ENCODE results near the gene CHML. TPM values are rescaled to one million over a fixed set of nuclear protein-coding genes. Genes with fewer than 3 reads are reported as not detected.
A peak's percentile ranks its signal among the peaks of the same experiment; 100 is the strongest.

Gene CHML
- total and polyA plus RNA-seq, 12 donors, result 0.30 to 10.0 (median 3.0) TPM

GRCh38 chr1:241646201-241646600, 6.0 kb upstream of the CHML start:
- intact Hi-C loops (cut with DNase I), result no loop called here
- no peaks in the 10 kb centered on the region for H3K9me3 ChIP-seq (replicated peaks in 1 of 3)
- no peak for DNase-seq
- H3K4me1 ChIP-seq (replicated peaks in 1 of 2), result peaks cover 0 to 8% of the 10 kb centered on the region in 2 donors
- H3K27ac ChIP-seq, result no peak overlapping the region
- H3K4me3 ChIP-seq, result no peak overlapping the region
- H3K36me3 ChIP-seq (replicated peaks in 1 of 2), result no peaks in the 10 kb centered on the region
- H3K27me3 ChIP-seq, result no peaks in the 10 kb centered on the region
- 83 to 93% (median 89%) methylated on average over 7 of the region's 7 CpGs for WGBS, 4 donors
- TF ChIP-seq POLR2A (IDR thresholded peaks at IDR 0.05) (no peak), CTCF (IDR thresholded peaks at IDR 0.05) (no peak)

- no peaks in the 10 kb centered on the region for H3K27me3 ChIP-seq
- peak overlapping the region in 3 of 5 donors; percentile 39 to 55 (median 46) for H3K27ac ChIP-seq
- intact Hi-C loops (cut with DNase I), result no loop called here
- H3K4me1 ChIP-seq (replicated peaks in 1 of 2), result peaks cover 0 to 12% of the 10 kb centered on the region in 2 donors
- no peaks in the 10 kb centered on the region for H3K9me3 ChIP-seq (replicated peaks in 1 of 3)
- no peaks in the 10 kb centered on the region for H3K36me3 ChIP-seq (replicated peaks in 1 of 2)
- H3K4me3 ChIP-seq, result no peak overlapping the region
- TF ChIP-seq POLR2A (IDR thresholded peaks at IDR 0.05) (no peak), CTCF (IDR thresholded peaks at IDR 0.05) (no peak)
- peak in 6 of 7 donors; percentile 31 to 66 (median 42) for DNase-seq
- WGBS, 4 donors, result 48 to 57% (median 51%) methylated on average over 4 of the region's 4 CpGs
Observed at GRCh38 chr1:241645199-241645598, 5.0 kb upstream of the CHML start.

GRCh38 chr1:241644259-241644658, 4.1 kb upstream of the CHML start:
- intact Hi-C loops (cut with DNase I), result no loop called here
- Histone ChIP-seq H3K27me3 (no peaks in the 10 kb centered on the region), H3K4me3 (no peak overlapping the region), H3K9me3 (replicated peaks in 1 of 3) (no peaks in the 10 kb centered on the region), H3K4me1 (replicated peaks in 1 of 2) (peaks cover under 1 to 12% of the 10 kb centered on the region in 2 donors), H3K36me3 (replicated peaks in 1 of 2) (no peaks in the 10 kb centered on the region), H3K27ac (no peak overlapping the region)
- no peak for TF ChIP-seq POLR2A (IDR thresholded peaks at IDR 0.05)
- TF ChIP-seq CTCF (IDR thresholded peaks at IDR 0.05), result no peak
- 96 to 100% (median 99%) methylated on average over 2 of the region's 2 CpGs for WGBS, 4 donors
- no peak for DNase-seq

GRCh38 chr1:241642593-241642944, 2.4 kb upstream of the CHML start:
- H3K9me3 ChIP-seq (replicated peaks in 1 of 3), result no peaks in the 10 kb centered on the region
- no peak overlapping the region for H3K4me3 ChIP-seq
- no peak overlapping the region for H3K27ac ChIP-seq
- intact Hi-C loops (cut with DNase I), result no loop called here
- TF ChIP-seq CTCF (IDR thresholded peaks at IDR 0.05) (no peak), POLR2A (IDR thresholded peaks at IDR 0.05) (no peak)
- no peaks in the 10 kb centered on the region for H3K36me3 ChIP-seq (replicated peaks in 1 of 2)
- H3K4me1 ChIP-seq (replicated peaks in 1 of 2), result peaks cover 15 to 19% of the 10 kb centered on the region in 2 donors
- 86 to 96% (median 93%) methylated on average over 1 of the region's 1 CpG for WGBS, 4 donors
- DNase-seq, result no peak
- no peaks in the 10 kb centered on the region for H3K27me3 ChIP-seq
